K562 (cell line): Measurements from ENCODE around the gene MPDU1. TPM values are rescaled to one million over a fixed set of nuclear protein-coding genes. Genes with fewer than 3 reads are reported as not detected.
A peak's percentile ranks its signal among the peaks of the same experiment; 100 is the strongest.

Source experiments
- ATAC-seq: fragments of 200-7000 bp; cut with Tn5 transposase; 3 replicates; pipeline ENCODE4 v1.9.1; 2020; ENCODE audit warnings: moderate library complexity
- BruUV-seq: library from RNA; stranded (reverse); fragments of 400-500 nt; replicated peaks from 2 replicates; lab custom pipeline; 2021; lab: Mats Ljungman, UMichigan
- CTCF ChIA-PET: fragments of 300-600 bp; formaldehyde crosslinking; extraction: SDS; loops from one replicate; lab custom pipeline; 2021; ENCODE audit warnings: low intra/inter-chr PET ratio; lab: Yijun Ruan, JAX
- POLR2A ChIA-PET: fragments of 300-600, 350-650 bp; sonication (Branson Sonifier 250); formaldehyde crosslinking; extraction: SDS; loops from one replicate; lab custom pipeline; 2021; ENCODE audit warnings: antibody characterized with exemption, inconsistent platforms; lab: Yijun Ruan, JAX
- DNase-seq, 4 experiments: peaks; one replicate each; pipeline versions ENCODE4 v3.0.0 to v3.0.0-alpha.2; 2011 to 2018; ENCODE audit warnings: low spot score in 3 of 4, mixed read lengths in 3 of 4; ENCODE audit errors: extremely low read depth in 1 of 4
- FAIRE-seq: peaks from 2 replicates; lab custom pipeline; 2011; peaks lifted over from hg19 to GRCh38; lab: Jason Lieb, UNC
- H2AFZ ChIP-seq: 2 replicates; pipeline ENCODE4 v1.6.0; 2011; ENCODE audit warnings: low read depth, low read length, control low read depth, inconsistent platforms
- H3K27ac ChIP-seq: fragments of 200-600 bp; 3 replicates; pipeline ENCODE4 v1.8.0; 2011; ENCODE audit warnings: low read depth, mild to moderate bottlenecking, control low read depth, inconsistent platforms, low read length, moderate library complexity, mixed read lengths; ENCODE audit errors: extremely low read depth
- H3K27me3 ChIP-seq, 2 experiments: fragments of 300-600 bp in 1 of 2; 2 replicates in 1 of 2; 3 replicates in 1 of 2; pipeline versions ENCODE4 v1.6.0 to v1.8.0; 2011; ENCODE audit warnings: inconsistent platforms in 2 of 2, low read length in 2 of 2, mild to moderate bottlenecking in 1 of 2, mixed read lengths in 1 of 2, moderate library complexity in 1 of 2; ENCODE audit not compliant: control insufficient read depth in 2 of 2, insufficient read depth in 2 of 2
- H3K36me3 ChIP-seq: fragments of 300-600 bp; 3 replicates; pipeline ENCODE4 v1.8.0; 2011; ENCODE audit warnings: mild to moderate bottlenecking, low read length, inconsistent platforms; ENCODE audit not compliant: control insufficient read depth, insufficient read depth
- H3K4me1 ChIP-seq, 2 experiments: fragments of 200-600 bp in 1 of 2; replicated peaks in 1 of 2; 2 replicates in 1 of 2; 3 replicates in 1 of 2; pipeline versions ENCODE4 v1.5.1 to v1.8.0; 2011; ENCODE audit warnings: inconsistent platforms in 2 of 2, low read length in 2 of 2, mild to moderate bottlenecking in 1 of 2, mixed read lengths in 1 of 2, moderate library complexity in 1 of 2; ENCODE audit not compliant: control insufficient read depth in 2 of 2, insufficient read depth in 2 of 2
- H3K4me2 ChIP-seq: 2 replicates; pipeline ENCODE4 v1.6.1; 2011; ENCODE audit warnings: low read length, control low read depth, inconsistent platforms, mixed read lengths; ENCODE audit not compliant: insufficient read depth
- H3K4me3 ChIP-seq: fragments of 200-600 bp; sonication (generic), shearing (Covaris generic); 2 replicates; pipeline ENCODE4 v1.5.1; 2016; ENCODE audit warnings: control low read depth, inconsistent platforms
- H3K79me2 ChIP-seq: fragments of 200-600 bp; 3 replicates; pipeline ENCODE4 v1.8.0; 2011; ENCODE audit warnings: low read length, inconsistent platforms; ENCODE audit not compliant: control insufficient read depth, insufficient read depth
- H3K9ac ChIP-seq, 2 experiments: 2 replicates each; pipeline versions ENCODE4 v1.6.0 to v1.6.1; 2011; ENCODE audit warnings: low read depth in 2 of 2, low read length in 2 of 2, control low read depth in 1 of 2, inconsistent platforms in 1 of 2, mild to moderate bottlenecking in 1 of 2, mixed read lengths in 1 of 2; ENCODE audit not compliant: insufficient read depth in 1 of 2
- H3K9me1 ChIP-seq: one replicate; pipeline ENCODE4 v1.6.0; 2011; ENCODE audit warnings: inconsistent platforms, mild to moderate bottlenecking, low read length, moderate library complexity; ENCODE audit not compliant: control insufficient read depth, insufficient read depth
- H3K9me3 ChIP-seq: replicated peaks from 2 replicates; pipeline ENCODE4 v1.5.1; 2011; ENCODE audit warnings: low read depth, low read length, inconsistent platforms; ENCODE audit not compliant: control insufficient read depth, insufficient read depth
- H4K20me1 ChIP-seq: replicated peaks from 2 replicates; pipeline ENCODE4 v1.6.1; 2011; ENCODE audit warnings: low read length, inconsistent platforms, mixed read lengths; ENCODE audit not compliant: control insufficient read depth, insufficient read depth
- HLTF ChIP-seq: fragments of 450-650 bp; IDR thresholded peaks from 2 replicates; pipeline ENCODE4 v1.6.1; 2016
- NCOA1 ChIP-seq: fragments of 450-650 bp; IDR thresholded peaks from 2 replicates; pipeline ENCODE4 v1.6.1; 2016; ENCODE audit warnings: low read depth
- POLR3G ChIP-seq: IDR thresholded peaks from 2 replicates; pipeline ENCODE4 v1.6.1; 2011; ENCODE audit not compliant: insufficient read length, insufficient replicate concordance; ENCODE audit errors: extremely low read depth
- PPARD ChIP-seq: fragments of 250-450 bp; sonication (Bioruptor Pico); IDR thresholded peaks from 2 replicates; pipeline ENCODE4 v1.8.0; 2022; ENCODE audit warnings: inconsistent platforms, mild to moderate bottlenecking, moderate library complexity
- SUPT5H ChIP-seq: fragments of 450-650 bp; IDR thresholded peaks from 2 replicates; pipeline ENCODE4 v1.6.1; 2016
- ZEB2 ChIP-seq: fragments of 450-650 bp; IDR thresholded peaks from 2 replicates; pipeline ENCODE4 v1.6.1; 2016
- ZNF830 ChIP-seq: fragments of 250-450 bp; sonication (Bioruptor Pico); IDR thresholded peaks from 2 replicates; pipeline ENCODE4 v1.5.0; 2021; ENCODE audit warnings: mild to moderate bottlenecking
- WGBS: fragments of 100-300 bp; shearing (Covaris generic); methylation state at CpG from one replicate; pipeline ENCODE4 v1.1.6; 2016; ENCODE audit warnings: low coverage, mixed read lengths; ENCODE audit not compliant: insufficient coverage; ENCODE audit errors: missing lambda C conversion rate; 5-methylcytosine and 5-hydroxymethylcytosine counted together
- in situ Hi-C: fragments of 300-500 bp; cut with MboI; formaldehyde crosslinking; loops from 4 replicates; pipeline ENCODE4 v1.15.0; 2018; ENCODE audit warnings: inconsistent platforms, mixed read lengths
- intact Hi-C: fragments of 100-400 bp; cut with micrococcal nuclease; formaldehyde crosslinking; loops from 2 replicates; pipeline ENCODE4 v1.14.2; 2022
- polyA plus RNA-seq, 8 experiments: library from polyadenylated mRNA; depleted of rRNA in 4 of 8; stranded (reverse) in 5 of 8; unstranded in 3 of 8; fragments of >200 nt; fragmentation: Nextera tagmentation in 2 of 8; fragmentation: Illumina TruSeq in 1 of 8; extraction: Ambion mirVana in 2 of 8; extraction: Trizol in 1 of 8; gene quantifications; 2 replicates each; pipeline versions ENCODE4 v1.2.1 to v1.2.3, GENCODE V29; 2011 to 2014; ENCODE audit warnings: inconsistent platforms in 1 of 8, missing spikeins in 1 of 8
- total RNA-seq, 7 experiments: library from RNA; depleted of rRNA in 6 of 7; stranded (reverse); fragments of >200 nt in 6 of 7; fragmentation: Illumina TruSeq in 2 of 7; extraction: Trizol in 2 of 7; gene quantifications; 2 replicates each; pipeline versions ENCODE4 v1.2.1 to v1.2.3, GENCODE V29; 2011 to 2021; ENCODE audit warnings: low replicate concordance in 1 of 7
- TF ChIP-seq, protein P1 (sequence below): fragments of 250-450 bp; sonication (Bioruptor Pico); IDR thresholded peaks from 2 replicates; pipeline ENCODE4 v1.4.0; 2020; ENCODE audit warnings: mild to moderate bottlenecking, moderate library complexity, borderline replicate concordance

MPDU1 gene
- total and polyA plus RNA-seq, 9 of the 15 experiments (the other 6 are each of a cell fraction or from before 2014, with no cell fraction given) = 4.9 to 179 (median 77.1) TPM

GRCh38 chr17:7556627-7557026 lies 27.0 kb upstream of the MPDU1 start:
- Histone ChIP-seq H3K9me1 (no peaks in the 10 kb centered on the region), H3K27me3 (no peaks in the 10 kb centered on the region), H2AFZ (no peak overlapping the region), H3K4me2 (no peak overlapping the region), H3K4me1 (peaks cover 10 to 44% of the 10 kb centered on the region in 2 experiments; a peak in 4 of 5 replicates), H3K9ac (peak overlapping the region in 1 of 2 experiments; percentile 20; a peak in 1 of 4 replicates), H3K27ac (no peak overlapping the region), H4K20me1 (no peaks in the 10 kb centered on the region), H3K4me3 (no peak overlapping the region), H3K79me2 (peaks cover 5% of the 10 kb centered on the region; the same call in 2 of the 3 replicates), H3K36me3 (no peaks in the 10 kb centered on the region), H3K9me3 (no peaks in the 10 kb centered on the region)
- in situ Hi-C loops = loop anchor here (10.0 to 25.0 kb wide), 2 partner anchors 202 to 519 kb away; partner anchors contain the start of genes KCTD11, SLC16A11, SLC16A13 and TMEM95
- 29% methylated on average over 8 of the region's 12 CpGs for WGBS
- ATAC-seq (no peak), DNase-seq (no peak), FAIRE-seq (no peak)
- POLR2A ChIA-PET = interaction anchor here (0.6 to 1.2 kb wide), 3 partner anchors 18 to 117 kb away, joined by 3 read pairs; no protein-coding TSS in a partner anchor
- no TSS peak for BruUV-seq
- intact Hi-C loops = no loop called here
- TF ChIP-seq POLR3G (no peak), SUPT5H (no peak), HLTF (no peak)
- CTCF ChIA-PET = no interaction called here

DNA sequence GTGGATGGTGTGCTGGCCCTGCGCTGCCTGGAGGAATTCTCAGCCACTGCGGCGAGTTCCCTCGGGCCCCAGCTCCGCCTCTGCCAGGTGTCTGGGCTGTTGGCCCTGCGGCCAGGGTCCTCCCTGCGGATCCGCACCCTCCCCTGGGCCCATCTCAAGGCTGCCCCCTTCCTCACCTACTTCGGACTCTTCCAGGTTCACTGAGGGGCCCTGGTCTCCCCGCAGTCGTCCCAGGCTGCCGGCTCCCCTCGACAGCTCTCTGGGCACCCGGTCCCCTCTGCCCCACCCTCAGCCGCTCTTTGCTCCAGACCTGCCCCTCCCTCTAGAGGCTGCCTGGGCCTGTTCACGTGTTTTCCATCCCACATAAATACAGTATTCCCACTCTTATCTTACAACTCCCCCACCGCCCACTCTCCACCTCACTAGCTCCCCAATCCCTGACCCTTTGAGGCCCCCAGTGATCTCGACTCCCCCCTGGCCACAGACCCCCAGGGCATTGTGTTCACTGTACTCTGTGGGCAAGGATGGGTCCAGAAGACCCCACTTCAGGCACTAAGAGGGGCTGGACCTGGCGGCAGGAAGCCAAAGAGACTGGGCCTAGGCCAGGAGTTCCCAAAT lies 26.4 kb upstream of the MPDU1 start:
- Histone ChIP-seq H3K9me3 (no peaks in the 10 kb centered on the region), H3K4me2 (no peak overlapping the region), H4K20me1 (no peaks in the 10 kb centered on the region), H3K79me2 (peaks cover 11% of the 10 kb centered on the region), H3K27me3 (no peaks in the 10 kb centered on the region), H3K27ac (no peak overlapping the region), H3K36me3 (no peaks in the 10 kb centered on the region), H3K9ac (peak overlapping the region in 1 of 2 experiments; percentile 20; a peak in 1 of 4 replicates), H2AFZ (no peak overlapping the region), H3K4me3 (no peak overlapping the region), H3K9me1 (no peaks in the 10 kb centered on the region), H3K4me1 (peaks cover 10 to 48% of the 10 kb centered on the region in 2 experiments; a peak in 4 of 5 replicates)
- 70% methylated on average over 17 of the region's 19 CpGs for WGBS
- no TSS peak for BruUV-seq
- ChIA-PET CTCF (no interaction called here), POLR2A (interaction anchor here (0.6 to 1.2 kb wide), 5 partner anchors 19 to 298 kb away, joined by 3 read pairs; no protein-coding TSS in a partner anchor)
- in situ Hi-C loops = loop anchor here (10.0 to 25.0 kb wide), 2 partner anchors 202 to 520 kb away; partner anchors contain the start of genes KCTD11, SLC16A11, SLC16A13 and TMEM95
- no peak for FAIRE-seq
- no peak for DNase-seq
- TF ChIP-seq NCOA1 (no peak), ZNF830 (CRISPR knock-in tag) (no peak), PPARD (CRISPR knock-in tag) (no peak), ZEB2 (no peak)
- TF ChIP-seq, protein P1, sequence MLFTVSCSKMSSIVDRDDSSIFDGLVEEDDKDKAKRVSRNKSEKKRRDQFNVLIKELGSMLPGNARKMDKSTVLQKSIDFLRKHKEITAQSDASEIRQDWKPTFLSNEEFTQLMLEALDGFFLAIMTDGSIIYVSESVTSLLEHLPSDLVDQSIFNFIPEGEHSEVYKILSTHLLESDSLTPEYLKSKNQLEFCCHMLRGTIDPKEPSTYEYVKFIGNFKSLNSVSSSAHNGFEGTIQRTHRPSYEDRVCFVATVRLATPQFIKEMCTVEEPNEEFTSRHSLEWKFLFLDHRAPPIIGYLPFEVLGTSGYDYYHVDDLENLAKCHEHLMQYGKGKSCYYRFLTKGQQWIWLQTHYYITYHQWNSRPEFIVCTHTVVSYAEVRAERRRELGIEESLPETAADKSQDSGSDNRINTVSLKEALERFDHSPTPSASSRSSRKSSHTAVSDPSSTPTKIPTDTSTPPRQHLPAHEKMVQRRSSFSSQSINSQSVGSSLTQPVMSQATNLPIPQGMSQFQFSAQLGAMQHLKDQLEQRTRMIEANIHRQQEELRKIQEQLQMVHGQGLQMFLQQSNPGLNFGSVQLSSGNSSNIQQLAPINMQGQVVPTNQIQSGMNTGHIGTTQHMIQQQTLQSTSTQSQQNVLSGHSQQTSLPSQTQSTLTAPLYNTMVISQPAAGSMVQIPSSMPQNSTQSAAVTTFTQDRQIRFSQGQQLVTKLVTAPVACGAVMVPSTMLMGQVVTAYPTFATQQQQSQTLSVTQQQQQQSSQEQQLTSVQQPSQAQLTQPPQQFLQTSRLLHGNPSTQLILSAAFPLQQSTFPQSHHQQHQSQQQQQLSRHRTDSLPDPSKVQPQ (CRISPR knock-in tag) = no peak
- no peak for ATAC-seq
- intact Hi-C loops = no loop called here
